GM12878 (cell line): Measurements from ENCODE around the gene RFT1. TPM values are rescaled to one million over a fixed set of nuclear protein-coding genes. Genes with fewer than 3 reads are reported as not detected.

ENCODE experiments used
- ATAC-seq: fragments of 200-7000 bp; cut with Tn5 transposase; 3 replicates; pipeline ENCODE4 v1.9.1; 2020; ENCODE audit warnings: mild to moderate bottlenecking, moderate library complexity
- BruUV-seq: library from RNA; stranded (reverse); fragments of 400-500 nt; replicated peaks from 2 replicates; lab custom pipeline; 2021; lab: Mats Ljungman, UMichigan
- CTCF ChIA-PET: fragments of 300-600 bp; sonication (Branson Sonifier 250); formaldehyde crosslinking; extraction: SDS; loops from one replicate; lab custom pipeline; 2021; ENCODE audit warnings: inconsistent platforms; lab: Yijun Ruan, JAX
- POLR2A ChIA-PET: fragments of 350-600 bp; formaldehyde crosslinking; extraction: SDS; loops from one replicate; lab custom pipeline; 2021; ENCODE audit warnings: inconsistent platforms; lab: Charles Lee
- RAD21 ChIA-PET: fragments of 300-600 bp; sonication (Branson Sonifier 250); formaldehyde crosslinking; loops from one replicate; lab custom pipeline; 2023; ENCODE audit warnings: antibody characterized with exemption; ENCODE audit not compliant: unreplicated experiment; lab: Charles Lee
- SMC1A ChIA-PET: fragments of 300-600 bp; sonication (Branson Sonifier 250); formaldehyde crosslinking; loops from one replicate; lab custom pipeline; 2023; ENCODE audit not compliant: unreplicated experiment, uncharacterized antibody; lab: Charles Lee
- DNase-seq: peaks from one replicate; pipeline ENCODE4 v3.0.0-alpha.2; 2011; ENCODE audit warnings: low read depth, low spot score
- FAIRE-seq: peaks from 3 replicates; lab custom pipeline; 2011; peaks lifted over from hg19 to GRCh38; lab: Jason Lieb, UNC
- H2AFZ ChIP-seq: 2 replicates; pipeline ENCODE4 v1.6.0; 2011; ENCODE audit warnings: low read depth, low read length, control low read depth; ENCODE audit not compliant: control insufficient read depth
- H3K27ac ChIP-seq: 2 replicates; pipeline ENCODE4 v1.5.1; 2011; ENCODE audit warnings: control low read depth; ENCODE audit not compliant: control insufficient read depth, insufficient read depth
- H3K27me3 ChIP-seq, 2 experiments: replicated peaks in 1 of 2; 2 replicates each; pipeline versions ENCODE4 v1.6.0 to v1.6.1; 2011; ENCODE audit warnings: low read length in 1 of 2; ENCODE audit not compliant: control insufficient read depth in 2 of 2, insufficient read depth in 2 of 2
- H3K36me3 ChIP-seq, 2 experiments: 2 replicates each; pipeline ENCODE4 v1.5.1; 2011; ENCODE audit warnings: low read length in 1 of 2; ENCODE audit not compliant: control insufficient read depth in 2 of 2, insufficient read depth in 2 of 2
- H3K4me1 ChIP-seq: 2 replicates; pipeline ENCODE4 v1.6.1; 2011; ENCODE audit warnings: mild to moderate bottlenecking, low read length, moderate library complexity, mixed read lengths; ENCODE audit not compliant: control insufficient read depth, insufficient read depth
- H3K4me2 ChIP-seq: 2 replicates; pipeline ENCODE4 v1.6.0; 2011; ENCODE audit warnings: control low read depth; ENCODE audit not compliant: control insufficient read depth, insufficient read depth
- H3K4me3 ChIP-seq: fragments of 200-600 bp; sonication (generic); 2 replicates; pipeline ENCODE4 v1.5.1; 2016
- H3K79me2 ChIP-seq: 2 replicates; pipeline ENCODE4 v1.6.0; 2011; ENCODE audit warnings: low read length; ENCODE audit not compliant: control insufficient read depth, insufficient read depth
- H3K9ac ChIP-seq: 2 replicates; pipeline ENCODE4 v1.8.0; 2011; ENCODE audit warnings: low read length, control low read depth, mixed read lengths; ENCODE audit not compliant: control insufficient read depth, insufficient read depth
- H3K9me3 ChIP-seq: replicated peaks from 3 replicates; pipeline ENCODE4 v1.5.1; 2011; ENCODE audit warnings: mild to moderate bottlenecking, low read length; ENCODE audit not compliant: control insufficient read depth, insufficient read depth
- H4K20me1 ChIP-seq: 2 replicates; pipeline ENCODE4 v1.6.0; 2011; ENCODE audit not compliant: control insufficient read depth, insufficient read depth
- FOXM1 ChIP-seq: IDR thresholded peaks from 2 replicates; pipeline ENCODE4 v1.6.1; 2012; ENCODE audit warnings: low read depth, mild to moderate bottlenecking, inconsistent platforms, low read length, moderate library complexity
- PAX8 ChIP-seq: fragments of 450-650 bp; IDR thresholded peaks from 2 replicates; pipeline ENCODE4 v1.6.1; 2017; ENCODE audit warnings: mild to moderate bottlenecking, moderate library complexity
- PRDM15 ChIP-seq: fragments of 450-650 bp; formaldehyde crosslinking; IDR thresholded peaks from 2 replicates; pipeline ENCODE4 v1.4.0; 2020; ENCODE audit warnings: mild to moderate bottlenecking, moderate library complexity
- ZBED1 ChIP-seq: IDR thresholded peaks from 2 replicates; pipeline ENCODE4 v1.6.1; 2016; ENCODE audit warnings: borderline replicate concordance
- WGBS: methylation state at CpG from one replicate; pipeline ENCODE4 v1.1.6; 2016; ENCODE audit warnings: low lambda C conversion rate; ENCODE audit not compliant: insufficient replicate concordance, insufficient coverage; ENCODE audit errors: missing lambda C conversion rate; 5-methylcytosine and 5-hydroxymethylcytosine counted together
- in situ Hi-C: fragments of 300-500 bp; cut with MboI; formaldehyde crosslinking; loops from 9 replicates; pipeline ENCODE4 v1.14.3; 2018; ENCODE audit warnings: mixed read lengths
- intact Hi-C: fragments of 100-400 bp; cut with micrococcal nuclease; formaldehyde crosslinking; loops from one replicate; pipeline ENCODE4 v1.14.2; 2022; ENCODE audit not compliant: unreplicated experiment
- polyA plus RNA-seq, 11 experiments: library from polyadenylated mRNA; depleted of rRNA in 4 of 11; unstranded in 6 of 11; stranded (reverse) in 5 of 11; fragments of >200 nt; fragmentation: Nextera tagmentation in 4 of 11; fragmentation: Illumina TruSeq in 1 of 11; extraction: Ambion mirVana in 4 of 11; extraction: Trizol in 1 of 11; gene quantifications; 1 replicate in 1 of 11; 2 replicates in 10 of 11; pipeline versions ENCODE4 v1.2.1 to v1.2.3, GENCODE V29; 2011 to 2016; ENCODE audit warnings: inconsistent platforms in 2 of 11, missing spikeins in 2 of 11, low read depth in 1 of 11
- total RNA-seq, 4 experiments: library from RNA; depleted of rRNA in 3 of 4; stranded (reverse); fragments of >200 nt in 3 of 4; fragmentation: Illumina TruSeq in 1 of 4; extraction: Trizol in 1 of 4; gene quantifications; 2 replicates each; pipeline versions ENCODE4 v1.2.1 to v1.2.3, GENCODE V29; 2013 to 2021
- TF ChIP-seq, protein P1 (sequence below): fragments of 450-650 bp; IDR thresholded peaks from 2 replicates; pipeline ENCODE4 v1.6.1; 2016; ENCODE audit warnings: mild to moderate bottlenecking, moderate library complexity, borderline replicate concordance

The RFT1 gene
- total and polyA plus RNA-seq, 10 of the 15 experiments (the other 5 are each of a cell fraction or from before 2014, with no cell fraction given): 16.6 to 75.1 (median 34.5) TPM

DNA sequence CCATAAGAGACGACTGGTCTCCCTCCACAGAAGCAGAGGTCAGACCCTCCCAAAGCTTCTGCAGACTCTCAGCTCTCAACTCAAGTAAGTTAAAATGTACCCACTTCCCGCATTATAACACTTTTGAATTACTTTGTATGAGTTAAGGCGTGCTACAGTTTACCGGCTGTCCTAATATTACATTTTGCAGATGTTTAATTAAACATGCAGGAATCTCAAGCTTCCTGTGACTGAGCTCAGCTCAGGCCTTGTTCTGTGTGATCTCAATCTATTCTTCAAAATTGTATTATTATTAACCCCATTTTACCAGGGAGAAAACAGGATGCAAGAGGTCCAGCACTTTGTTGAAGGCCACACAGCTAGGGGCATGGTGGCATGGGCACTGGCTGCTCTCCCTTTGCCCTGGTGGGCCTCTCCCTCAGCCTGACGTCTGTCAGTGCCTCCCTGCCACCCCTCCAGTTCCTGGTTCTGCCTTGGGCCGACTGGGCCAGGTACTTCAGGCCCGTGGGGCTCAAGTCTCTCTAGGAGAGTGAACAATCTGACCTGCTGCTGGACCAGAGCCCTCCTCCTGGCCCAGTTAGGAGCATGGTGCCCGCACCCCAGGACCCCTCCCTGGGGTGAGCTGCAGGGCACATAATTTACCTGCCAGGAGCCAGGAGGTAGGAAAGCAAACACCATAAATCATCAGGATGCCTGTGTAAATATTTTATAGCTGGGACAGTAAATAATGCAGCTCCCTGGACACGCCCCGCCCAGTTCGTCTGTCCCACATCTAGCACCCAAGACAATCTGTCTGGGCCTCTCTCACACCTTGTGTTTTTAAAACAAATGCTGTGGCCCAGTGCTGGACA is 14.9 kb upstream of the RFT1 start:
- H3K36me3 ChIP-seq: no peaks in the 10 kb centered on the region
- H3K27me3 ChIP-seq: no peaks in the 10 kb centered on the region
- TF ChIP-seq ZBED1 (no peak), FOXM1 (no peak), PRDM15 (CRISPR knock-in tag) (no peak), PAX8 (no peak)
- TF ChIP-seq, protein P1, sequence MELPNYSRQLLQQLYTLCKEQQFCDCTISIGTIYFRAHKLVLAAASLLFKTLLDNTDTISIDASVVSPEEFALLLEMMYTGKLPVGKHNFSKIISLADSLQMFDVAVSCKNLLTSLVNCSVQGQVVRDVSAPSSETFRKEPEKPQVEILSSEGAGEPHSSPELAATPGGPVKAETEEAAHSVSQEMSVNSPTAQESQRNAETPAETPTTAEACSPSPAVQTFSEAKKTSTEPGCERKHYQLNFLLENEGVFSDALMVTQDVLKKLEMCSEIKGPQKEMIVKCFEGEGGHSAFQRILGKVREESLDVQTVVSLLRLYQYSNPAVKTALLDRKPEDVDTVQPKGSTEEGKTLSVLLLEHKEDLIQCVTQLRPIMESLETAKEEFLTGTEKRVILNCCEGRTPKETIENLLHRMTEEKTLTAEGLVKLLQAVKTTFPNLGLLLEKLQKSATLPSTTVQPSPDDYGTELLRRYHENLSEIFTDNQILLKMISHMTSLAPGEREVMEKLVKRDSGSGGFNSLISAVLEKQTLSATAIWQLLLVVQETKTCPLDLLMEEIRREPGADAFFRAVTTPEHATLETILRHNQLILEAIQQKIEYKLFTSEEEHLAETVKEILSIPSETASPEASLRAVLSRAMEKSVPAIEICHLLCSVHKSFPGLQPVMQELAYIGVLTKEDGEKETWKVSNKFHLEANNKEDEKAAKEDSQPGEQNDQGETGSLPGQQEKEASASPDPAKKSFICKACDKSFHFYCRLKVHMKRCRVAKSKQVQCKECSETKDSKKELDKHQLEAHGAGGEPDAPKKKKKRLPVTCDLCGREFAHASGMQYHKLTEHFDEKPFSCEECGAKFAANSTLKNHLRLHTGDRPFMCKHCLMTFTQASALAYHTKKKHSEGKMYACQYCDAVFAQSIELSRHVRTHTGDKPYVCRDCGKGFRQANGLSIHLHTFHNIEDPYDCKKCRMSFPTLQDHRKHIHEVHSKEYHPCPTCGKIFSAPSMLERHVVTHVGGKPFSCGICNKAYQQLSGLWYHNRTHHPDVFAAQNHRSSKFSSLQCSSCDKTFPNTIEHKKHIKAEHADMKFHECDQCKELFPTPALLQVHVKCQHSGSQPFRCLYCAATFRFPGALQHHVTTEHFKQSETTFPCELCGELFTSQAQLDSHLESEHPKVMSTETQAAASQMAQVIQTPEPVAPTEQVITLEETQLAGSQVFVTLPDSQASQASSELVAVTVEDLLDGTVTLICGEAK: no peak
- TF ChIP-seq, all 136 proteins: peak for 0
- in situ Hi-C loops (no loop called here), intact Hi-C loops (no loop called here)
- 56% methylated on average over 11 of the region's 11 CpGs for WGBS
- no peak overlapping the region for H3K4me2 ChIP-seq
- no peak for FAIRE-seq
- ATAC-seq: no peak
- CTCF ChIA-PET: interaction anchor here (0.7 to 6.6 kb wide), 5 partner anchors 10 to 55 kb away, joined by 3 to 63 read pairs (median 10); no protein-coding TSS in a partner anchor
- H3K4me1 ChIP-seq: peaks cover 13% of the 10 kb centered on the region
- H3K4me3 ChIP-seq: no peak overlapping the region
- no peak overlapping the region for H3K27ac ChIP-seq
- H3K9me3 ChIP-seq: no peaks in the 10 kb centered on the region
- H2AFZ ChIP-seq: no peak overlapping the region
- H3K79me2 ChIP-seq: no peaks in the 10 kb centered on the region
- POLR2A ChIA-PET: interaction anchor here (0.8 to 3.0 kb wide), 4 partner anchors 8 to 15 kb away, joined by 3 to 20 read pairs (median 4); partner anchors contain the start of gene PRKCD
- DNase-seq: no peak
- H3K9ac ChIP-seq: no peak overlapping the region
- RAD21 ChIA-PET: interaction anchor here (1.2 to 1.9 kb wide), 3 partner anchors 13 to 51 kb away, joined by 4 to 7 read pairs (median 4); no protein-coding TSS in a partner anchor
- BruUV-seq: no TSS peak
- SMC1A ChIA-PET: interaction anchor here (0.7 to 8.6 kb wide), 5 partner anchors 11 to 46 kb away, joined by 3 to 65 read pairs (median 4); no protein-coding TSS in a partner anchor
- H4K20me1 ChIP-seq: no peaks in the 10 kb centered on the region
